OCI-LY7 (cell line): ENCODE results near the gene CENPP.

Experiments
- EZH2phosphoT487 ChIP-seq: fragments of 200-600 bp; sonication (generic); IDR thresholded peaks from 2 replicates; pipeline ENCODE4 v1.6.1; 2018; ENCODE audit warnings: low read depth, borderline replicate concordance, mild to moderate bottlenecking, mixed run types, antibody characterized with exemption, low read length, moderate library complexity, mixed read lengths
- TF ChIP-seq, protein P1 (sequence below): fragments of 200-600 bp; sonication (generic); conservative IDR thresholded peaks from 2 replicates; pipeline ENCODE4 v1.5.1; 2014; ENCODE audit warnings: mild to moderate bottlenecking, antibody characterized with exemption, low read length, moderate library complexity, mixed read lengths

DNA sequence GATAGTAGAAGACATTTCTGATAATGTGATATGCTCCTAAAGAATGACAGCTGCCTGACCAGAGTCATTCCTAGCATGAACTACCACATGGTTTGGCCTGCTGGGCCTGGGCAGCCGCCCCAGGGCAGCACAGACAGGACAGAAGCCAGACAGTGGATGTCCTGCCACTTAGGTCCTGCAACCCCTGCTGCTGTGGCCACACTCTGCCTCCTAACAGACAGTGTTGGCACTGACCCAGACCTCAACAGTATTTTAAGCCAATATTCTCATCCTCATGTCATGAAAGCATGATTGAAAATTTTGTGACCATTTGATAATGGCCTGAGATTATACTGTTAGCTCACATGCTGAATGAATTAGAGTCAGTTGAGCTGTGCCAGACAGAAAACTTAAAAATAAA, 15.8 kb downstream of the CENPP start:
- TF ChIP-seq, protein P1, sequence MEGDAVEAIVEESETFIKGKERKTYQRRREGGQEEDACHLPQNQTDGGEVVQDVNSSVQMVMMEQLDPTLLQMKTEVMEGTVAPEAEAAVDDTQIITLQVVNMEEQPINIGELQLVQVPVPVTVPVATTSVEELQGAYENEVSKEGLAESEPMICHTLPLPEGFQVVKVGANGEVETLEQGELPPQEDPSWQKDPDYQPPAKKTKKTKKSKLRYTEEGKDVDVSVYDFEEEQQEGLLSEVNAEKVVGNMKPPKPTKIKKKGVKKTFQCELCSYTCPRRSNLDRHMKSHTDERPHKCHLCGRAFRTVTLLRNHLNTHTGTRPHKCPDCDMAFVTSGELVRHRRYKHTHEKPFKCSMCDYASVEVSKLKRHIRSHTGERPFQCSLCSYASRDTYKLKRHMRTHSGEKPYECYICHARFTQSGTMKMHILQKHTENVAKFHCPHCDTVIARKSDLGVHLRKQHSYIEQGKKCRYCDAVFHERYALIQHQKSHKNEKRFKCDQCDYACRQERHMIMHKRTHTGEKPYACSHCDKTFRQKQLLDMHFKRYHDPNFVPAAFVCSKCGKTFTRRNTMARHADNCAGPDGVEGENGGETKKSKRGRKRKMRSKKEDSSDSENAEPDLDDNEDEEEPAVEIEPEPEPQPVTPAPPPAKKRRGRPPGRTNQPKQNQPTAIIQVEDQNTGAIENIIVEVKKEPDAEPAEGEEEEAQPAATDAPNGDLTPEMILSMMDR = no peak
- no peak for TF ChIP-seq EZH2phosphoT487
